Neuronal stem cell (in vitro differentiated cells): Measurements from ENCODE around the gene ZNF609.

Source experiments
- DNase-seq: peaks from one replicate; pipeline ENCODE4 v3.0.0-alpha.2; 2013; ENCODE audit warnings: low spot score
- H2AFZ ChIP-seq: one replicate; pipeline ENCODE4 v1.6.1; 2013; ENCODE audit warnings: mild to moderate bottlenecking, low read length, inconsistent platforms
- H2AK5ac ChIP-seq: 2 replicates; pipeline ENCODE4 v1.6.1; 2013; ENCODE audit warnings: low read depth, mild to moderate bottlenecking, inconsistent platforms, low read length, moderate library complexity, mixed read lengths
- H2BK120ac ChIP-seq: 2 replicates; pipeline ENCODE4 v1.6.1; 2013; ENCODE audit warnings: low read depth, mild to moderate bottlenecking, inconsistent platforms, low read length, moderate library complexity, mixed read lengths
- H2BK12ac ChIP-seq: one replicate; pipeline ENCODE4 v1.6.1; 2013; ENCODE audit warnings: low read length, inconsistent platforms
- H2BK15ac ChIP-seq: 2 replicates; pipeline ENCODE4 v1.6.1; 2013; ENCODE audit warnings: mild to moderate bottlenecking, low read length, inconsistent platforms, mixed read lengths
- H2BK5ac ChIP-seq: one replicate; pipeline ENCODE4 v1.6.1; 2013; ENCODE audit warnings: inconsistent platforms, mild to moderate bottlenecking, low read length, moderate library complexity
- H3K14ac ChIP-seq: one replicate; pipeline ENCODE4 v1.6.1; 2013; ENCODE audit warnings: low read length, inconsistent platforms
- H3K18ac ChIP-seq: 2 replicates; pipeline ENCODE4 v1.6.1; 2013; ENCODE audit warnings: low read length, inconsistent platforms
- H3K23ac ChIP-seq: 2 replicates; pipeline ENCODE4 v1.6.1; 2013; ENCODE audit warnings: low read depth, mild to moderate bottlenecking, mixed read lengths, low read length, inconsistent platforms; ENCODE audit not compliant: poor library complexity
- H3K27ac ChIP-seq: replicated peaks from 3 replicates; pipeline ENCODE4 v1.5.1; 2013; ENCODE audit warnings: low read length, inconsistent platforms
- H3K27me3 ChIP-seq, 3 experiments: 2 replicates each; pipeline ENCODE4 v1.6.1; 2013; ENCODE audit warnings: low read length in 3 of 3, mild to moderate bottlenecking in 2 of 3, inconsistent platforms in 1 of 3, low read depth in 1 of 3, mixed read lengths in 1 of 3, moderate library complexity in 1 of 3; ENCODE audit not compliant: control insufficient read depth in 3 of 3, insufficient read depth in 3 of 3
- H3K36me3 ChIP-seq, 2 donors: replicated peaks in 1 of 2; 2 replicates each; pipeline ENCODE4 v1.6.1; 2013; ENCODE audit warnings: low read length in 2 of 2; ENCODE audit not compliant: control insufficient read depth in 2 of 2, insufficient read depth in 2 of 2
- H3K4ac ChIP-seq: 2 replicates; pipeline ENCODE4 v1.6.1; 2013; ENCODE audit warnings: inconsistent platforms, mild to moderate bottlenecking, low read length, moderate library complexity
- H3K4me1 ChIP-seq, 2 donors: 1 replicate in 1 of 2; 2 replicates in 1 of 2; pipeline ENCODE4 v1.6.1; 2013; ENCODE audit warnings: low read length in 2 of 2, low read depth in 1 of 2; ENCODE audit not compliant: control insufficient read depth in 2 of 2, insufficient read depth in 1 of 2
- H3K4me2 ChIP-seq: one replicate; pipeline ENCODE4 v1.6.1; 2013; ENCODE audit warnings: mild to moderate bottlenecking, low read length, inconsistent platforms; ENCODE audit not compliant: insufficient read depth, poor library complexity, severe bottlenecking
- H3K4me3 ChIP-seq, 2 donors: 2 replicates each; pipeline ENCODE4 v1.5.1; 2013; ENCODE audit warnings: low read length in 2 of 2, mild to moderate bottlenecking in 2 of 2, inconsistent platforms in 1 of 2, moderate library complexity in 1 of 2
- H3K79me1 ChIP-seq: one replicate; pipeline ENCODE4 v1.6.1; 2013; ENCODE audit warnings: low read depth, mild to moderate bottlenecking, inconsistent platforms, low read length, moderate library complexity
- H3K9ac ChIP-seq: one replicate; pipeline ENCODE4 v1.6.1; 2013; ENCODE audit warnings: mild to moderate bottlenecking, low read depth, low read length, inconsistent platforms; ENCODE audit not compliant: poor library complexity
- H3K9me3 ChIP-seq, 2 donors: replicated peaks in 1 of 2; 2 replicates each; pipeline versions ENCODE3 to v1.6.1; 2013; ENCODE audit warnings: low read length in 2 of 2, mild to moderate bottlenecking in 2 of 2, inconsistent platforms in 1 of 2, low read depth in 1 of 2, mixed read lengths in 1 of 2, moderate library complexity in 1 of 2; ENCODE audit not compliant: control insufficient read depth in 2 of 2, insufficient read depth in 1 of 2
- H4K8ac ChIP-seq: one replicate; pipeline ENCODE4 v1.6.1; 2013; ENCODE audit warnings: low read depth, mild to moderate bottlenecking, inconsistent platforms, low read length, moderate library complexity
- H4K91ac ChIP-seq: one replicate; pipeline ENCODE4 v1.6.1; 2013; ENCODE audit warnings: low read length, low read depth, mild to moderate bottlenecking, inconsistent platforms; ENCODE audit not compliant: poor library complexity
- WGBS, 2 donors: extraction: QIAGEN DNeasy Blood & Tissue Kit; methylation state at CpG; one replicate each; pipeline ENCODE4 v1.1.7; 2013; ENCODE audit warnings: missing lambda C conversion rate in 2 of 2, mixed read lengths in 1 of 2; ENCODE audit not compliant: insufficient read length in 2 of 2, insufficient replicate concordance in 1 of 2; ENCODE audit errors: extremely low coverage in 2 of 2; 5-methylcytosine and 5-hydroxymethylcytosine counted together

The ZNF609 gene

GRCh38 chr15:64650552-64650951, 190.2 kb downstream of the ZNF609 start:
- Histone ChIP-seq H3K4me2 (no peak overlapping the region), H2AFZ (no peak overlapping the region), H2BK15ac (no peak overlapping the region), H2BK12ac (no peak overlapping the region), H3K9me3 (no peaks in the 10 kb centered on the region), H3K27ac (no peak overlapping the region), H3K4me3 (no peak overlapping the region), H3K36me3 (no peaks in the 10 kb centered on the region), H3K18ac (no peak overlapping the region), H3K23ac (no peak overlapping the region), H2AK5ac (no peak overlapping the region), H2BK120ac (no peak overlapping the region), H3K79me1 (no peaks in the 10 kb centered on the region), H3K4me1 (peaks cover 0 to 2% of the 10 kb centered on the region in 2 donors), H3K4ac (no peak overlapping the region), H3K9ac (no peak overlapping the region), H3K27me3 (no peaks in the 10 kb centered on the region), H4K91ac (no peak overlapping the region), H3K14ac (no peak overlapping the region), H2BK5ac (no peak overlapping the region), H4K8ac (no peak overlapping the region)
- no CpG with 5 or more reads among the region's 1 CpG for WGBS, 2 donors
- no peak for DNase-seq

- H2BK5ac ChIP-seq, result no peak overlapping the region
- H2AFZ ChIP-seq, result no peak overlapping the region
- WGBS, 2 donors, result no CpG with 5 or more reads among the region's 4 CpGs
- H2BK15ac ChIP-seq, result no peak overlapping the region
- H3K14ac ChIP-seq, result no peak overlapping the region
- no peak overlapping the region for H4K8ac ChIP-seq
- H3K79me1 ChIP-seq, result no peaks in the 10 kb centered on the region
- no peak overlapping the region for H4K91ac ChIP-seq
- peaks cover 0 to 2% of the 10 kb centered on the region in 2 donors for H3K4me1 ChIP-seq
- DNase-seq, result no peak
- H2BK12ac ChIP-seq, result no peak overlapping the region
- no peak overlapping the region for H3K18ac ChIP-seq
- no peak overlapping the region for H2AK5ac ChIP-seq
- no peak overlapping the region for H3K9ac ChIP-seq
- no peak overlapping the region for H3K4ac ChIP-seq
- no peaks in the 10 kb centered on the region for H3K9me3 ChIP-seq
- H3K23ac ChIP-seq, result no peak overlapping the region
- no peak overlapping the region for H3K4me3 ChIP-seq
- H3K4me2 ChIP-seq, result no peak overlapping the region
- H3K36me3 ChIP-seq, result no peaks in the 10 kb centered on the region
- no peak overlapping the region for H2BK120ac ChIP-seq
- H3K27me3 ChIP-seq, result no peaks in the 10 kb centered on the region
- no peak overlapping the region for H3K27ac ChIP-seq
These were observed 191.3 kb downstream of the ZNF609 start for GRCh38 chr15:64651601-64652191.

- H3K27me3 ChIP-seq, result no peaks in the 10 kb centered on the region
- DNase-seq, result no peak
- H3K9me3 ChIP-seq, result no peaks in the 10 kb centered on the region
These were observed 193.4 kb downstream of the ZNF609 start for GRCh38 chr15:64653757-64654156.

GRCh38 chr15:64656508-64656907, 196.1 kb downstream of the ZNF609 start:
- no peak overlapping the region for H3K14ac ChIP-seq
- H3K27me3 ChIP-seq, result no peaks in the 10 kb centered on the region
- no peak overlapping the region for H2AK5ac ChIP-seq
- peaks cover 0 to 4% of the 10 kb centered on the region in 2 donors for H3K36me3 ChIP-seq
- H4K91ac ChIP-seq, result no peak overlapping the region
- H3K79me1 ChIP-seq, result no peaks in the 10 kb centered on the region
- DNase-seq, result no peak
- H2BK120ac ChIP-seq, result no peak overlapping the region
- H4K8ac ChIP-seq, result no peak overlapping the region
- no peak overlapping the region for H3K4me2 ChIP-seq
- H2AFZ ChIP-seq, result no peak overlapping the region
- H3K27ac ChIP-seq, result no peak overlapping the region
- no peak overlapping the region for H2BK12ac ChIP-seq
- H3K18ac ChIP-seq, result no peak overlapping the region
- no peak overlapping the region for H2BK15ac ChIP-seq
- no peak overlapping the region for H3K23ac ChIP-seq
- H3K4me1 ChIP-seq, result peaks cover 0 to 1% of the 10 kb centered on the region in 2 donors
- no CpG with 5 or more reads among the region's 2 CpGs for WGBS, 2 donors
- no peak overlapping the region for H3K4ac ChIP-seq
- no peak overlapping the region for H2BK5ac ChIP-seq
- no peak overlapping the region for H3K9ac ChIP-seq
- H3K9me3 ChIP-seq, result no peaks in the 10 kb centered on the region
- H3K4me3 ChIP-seq, result no peak overlapping the region

More at GRCh38 chr15:64653757-64654156, 193.4 kb downstream of the ZNF609 start:
- no peak overlapping the region for H2BK5ac ChIP-seq
- no peak overlapping the region for H3K9ac ChIP-seq
- no peak overlapping the region for H2AFZ ChIP-seq
- no CpG with 5 or more reads among the region's 3 CpGs for WGBS, 2 donors
- H3K4me2 ChIP-seq, result no peak overlapping the region
- H2BK120ac ChIP-seq, result no peak overlapping the region
- H3K14ac ChIP-seq, result no peak overlapping the region
- H3K4ac ChIP-seq, result no peak overlapping the region
- H2BK12ac ChIP-seq, result no peak overlapping the region
- peaks cover 0 to 4% of the 10 kb centered on the region in 2 donors for H3K36me3 ChIP-seq
- no peak overlapping the region for H3K23ac ChIP-seq
- peaks cover 0 to 2% of the 10 kb centered on the region in 2 donors for H3K4me1 ChIP-seq
- H2AK5ac ChIP-seq, result no peak overlapping the region
- H3K4me3 ChIP-seq, result no peak overlapping the region
- no peak overlapping the region for H2BK15ac ChIP-seq
- H4K8ac ChIP-seq, result no peak overlapping the region
- H3K27ac ChIP-seq, result no peak overlapping the region
- H3K18ac ChIP-seq, result no peak overlapping the region
- H3K79me1 ChIP-seq, result no peaks in the 10 kb centered on the region
- no peak overlapping the region for H4K91ac ChIP-seq
